Measurements from ENCODE around the gene MED13L. TPM values are rescaled to one million over a fixed set of nuclear protein-coding genes. Genes with fewer than 3 reads are reported as not detected.

Gene MED13L
- polyA plus RNA-seq, 1 donor (not counting 4 experiments of a cell fraction or from before 2014, with no cell fraction given): 31.7 TPM

- Histone ChIP-seq H2AFZ (ENCODE audit: control insufficient read depth, low read length) (no peak overlapping the region), H4K20me1 (ENCODE audit: control insufficient read depth, extremely low read depth, insufficient read depth, low read length) (peaks cover 25% of the 10 kb centered on the region), H3K79me2 (ENCODE audit: control insufficient read depth, insufficient read depth, low read length) (peaks cover 96% of the 10 kb centered on the region), H3K4me3 (ENCODE audit: control insufficient read depth in 2 of 3, extremely low read depth in 1 of 3, insufficient read depth in 2 of 3, low read depth in 1 of 3, low read length in 3 of 3) (no peak overlapping the region), H3K9me3 (ENCODE audit: control insufficient read depth, low read depth, low read length) (no peaks in the 10 kb centered on the region), H3K27me3 (ENCODE audit: control insufficient read depth, extremely low read depth, insufficient read depth, low read length) (no peaks in the 10 kb centered on the region), H3K4me1 (ENCODE audit: control insufficient read depth, extremely low read depth, insufficient read depth, low read length) (no peaks in the 10 kb centered on the region), H3K9ac (ENCODE audit: control insufficient read depth, extremely low read depth, insufficient read depth, low read length) (no peak overlapping the region), H3K27ac (ENCODE audit: control insufficient read depth, insufficient read depth, low read length) (no peak overlapping the region), H3K36me3 (ENCODE audit: control insufficient read depth in 2 of 2, extremely low read depth in 1 of 2, insufficient read depth in 2 of 2, low read length in 2 of 2) (no peaks in the 10 kb centered on the region), H3K4me2 (ENCODE audit: control insufficient read depth, extremely low read depth, insufficient read depth, low read depth, low read length) (no peak overlapping the region), H3K9me1 (ENCODE audit: control insufficient read depth, extremely low read depth, insufficient read depth, low read length) (peaks cover 3% of the 10 kb centered on the region)
- DNase-seq (ENCODE audit: low read depth, low spot score) (no peak), FAIRE-seq (no peak)
- dilution Hi-C loops (cut with MboI; ENCODE audit: extremely low pct_ligation_motif_present, low sequenced_read_pairs): no loop called here
- TF ChIP-seq EZH2 (IDR thresholded peaks at IDR 0.05; ENCODE audit: low read length) (no peak), CTCF (optimal IDR thresholded peaks at IDR 0.05 in 1 of 3, IDR thresholded peaks at IDR 0.05 in 1 of 3, conservative IDR thresholded peaks at IDR 0.05 in 1 of 3; ENCODE audit: extremely low read depth in 1 of 3, insufficient read depth in 2 of 3, low read length in 3 of 3) (no peak)
Measured at GRCh38 chr12:116248930-116249329, 28.6 kb downstream of the MED13L start.

- Histone ChIP-seq H2AFZ (ENCODE audit: control insufficient read depth, low read length) (no peak overlapping the region), H3K9me1 (ENCODE audit: control insufficient read depth, extremely low read depth, insufficient read depth, low read length) (peaks cover 3% of the 10 kb centered on the region), H3K4me2 (ENCODE audit: control insufficient read depth, extremely low read depth, insufficient read depth, low read depth, low read length) (no peak overlapping the region), H3K27me3 (ENCODE audit: control insufficient read depth, extremely low read depth, insufficient read depth, low read length) (no peaks in the 10 kb centered on the region), H3K79me2 (ENCODE audit: control insufficient read depth, insufficient read depth, low read length) (peaks cover 96% of the 10 kb centered on the region), H3K9ac (ENCODE audit: control insufficient read depth, extremely low read depth, insufficient read depth, low read length) (no peak overlapping the region), H3K36me3 (ENCODE audit: control insufficient read depth in 2 of 2, extremely low read depth in 1 of 2, insufficient read depth in 2 of 2, low read length in 2 of 2) (no peaks in the 10 kb centered on the region), H3K27ac (ENCODE audit: control insufficient read depth, insufficient read depth, low read length) (no peak overlapping the region), H4K20me1 (ENCODE audit: control insufficient read depth, extremely low read depth, insufficient read depth, low read length) (peaks cover 24% of the 10 kb centered on the region), H3K4me3 (ENCODE audit: control insufficient read depth in 2 of 3, extremely low read depth in 1 of 3, insufficient read depth in 2 of 3, low read depth in 1 of 3, low read length in 3 of 3) (no peak overlapping the region), H3K9me3 (ENCODE audit: control insufficient read depth, low read depth, low read length) (no peaks in the 10 kb centered on the region), H3K4me1 (ENCODE audit: control insufficient read depth, extremely low read depth, insufficient read depth, low read length) (no peaks in the 10 kb centered on the region)
- dilution Hi-C loops (cut with MboI; ENCODE audit: extremely low pct_ligation_motif_present, low sequenced_read_pairs): no loop called here
- no peak for TF ChIP-seq EZH2 (IDR thresholded peaks at IDR 0.05; ENCODE audit: low read length)
- no peak for TF ChIP-seq CTCF (optimal IDR thresholded peaks at IDR 0.05 in 1 of 3, IDR thresholded peaks at IDR 0.05 in 1 of 3, conservative IDR thresholded peaks at IDR 0.05 in 1 of 3; ENCODE audit: extremely low read depth in 1 of 3, insufficient read depth in 2 of 3, low read length in 3 of 3)
- DNase-seq (ENCODE audit: low read depth, low spot score) (no peak), FAIRE-seq (no peak)
Measured at GRCh38 chr12:116248433-116248832, 29.1 kb downstream of the MED13L start.

Data from keratinocyte (primary cell).